Measurements from ENCODE around the gene PSMG3. TPM values are rescaled to one million over a fixed set of nuclear protein-coding genes. Genes with fewer than 3 reads are reported as not detected.

Gene PSMG3
- total RNA-seq, 1 donor from 2014 or later = 79.8 TPM

- no peak overlapping the region for H3K4me3 ChIP-seq (ENCODE audit: low read depth, low read length)
- no peak for TF ChIP-seq CTCF (IDR thresholded peaks at IDR 0.05; ENCODE audit: insufficient read depth, low read length, poor library complexity, severe bottlenecking)
- peaks cover 35% of the 10 kb centered on the region for H3K27me3 ChIP-seq (ENCODE audit: control insufficient read depth, insufficient read depth, low read length)
- DNase-seq (ENCODE audit: low read depth) = no peak
- H3K36me3 ChIP-seq (ENCODE audit: control insufficient read depth, insufficient read depth, low read length) = no peaks in the 10 kb centered on the region
These were observed 25.8 kb upstream of the PSMG3 start for GRCh38 chr7:1595636-1596035.

- H3K4me3 ChIP-seq (ENCODE audit: low read depth, low read length) = no peak overlapping the region
- DNase-seq (ENCODE audit: low read depth) = no peak
- peaks cover 32% of the 10 kb centered on the region for H3K27me3 ChIP-seq (ENCODE audit: control insufficient read depth, insufficient read depth, low read length)
- no peak for TF ChIP-seq CTCF (IDR thresholded peaks at IDR 0.05; ENCODE audit: insufficient read depth, low read length, poor library complexity, severe bottlenecking)
- H3K36me3 ChIP-seq (ENCODE audit: control insufficient read depth, insufficient read depth, low read length) = no peaks in the 10 kb centered on the region
These were observed 25.2 kb upstream of the PSMG3 start for GRCh38 chr7:1595027-1595426.

- DNase-seq (ENCODE audit: low read depth) = no peak
- no peak for TF ChIP-seq CTCF (IDR thresholded peaks at IDR 0.05; ENCODE audit: insufficient read depth, low read length, poor library complexity, severe bottlenecking)
- Histone ChIP-seq H3K36me3 (ENCODE audit: control insufficient read depth, insufficient read depth, low read length) (no peaks in the 10 kb centered on the region), H3K27me3 (ENCODE audit: control insufficient read depth, insufficient read depth, low read length) (peaks cover 32% of the 10 kb centered on the region), H3K4me3 (ENCODE audit: low read depth, low read length) (no peak overlapping the region)
These were observed 24.1 kb upstream of the PSMG3 start for GRCh38 chr7:1593904-1594421.

- TF ChIP-seq CTCF (IDR thresholded peaks at IDR 0.05; ENCODE audit: insufficient read depth, low read length, poor library complexity, severe bottlenecking) = peak; percentile 24
- no peak overlapping the region for H3K4me3 ChIP-seq (ENCODE audit: low read depth, low read length)
- peaks cover 34% of the 10 kb centered on the region for H3K27me3 ChIP-seq (ENCODE audit: control insufficient read depth, insufficient read depth, low read length)
- no peak for DNase-seq (ENCODE audit: low read depth)
- H3K36me3 ChIP-seq (ENCODE audit: control insufficient read depth, insufficient read depth, low read length) = no peaks in the 10 kb centered on the region
These were observed 23.4 kb upstream of the PSMG3 start for GRCh38 chr7:1593091-1593866.

GRCh38 chr7:1592299-1592871 is 22.6 kb upstream of the PSMG3 start:
- no peak for TF ChIP-seq CTCF (IDR thresholded peaks at IDR 0.05; ENCODE audit: insufficient read depth, low read length, poor library complexity, severe bottlenecking)
- H3K36me3 ChIP-seq (ENCODE audit: control insufficient read depth, insufficient read depth, low read length) = no peaks in the 10 kb centered on the region
- no peak for DNase-seq (ENCODE audit: low read depth)
- peaks cover 40% of the 10 kb centered on the region for H3K27me3 ChIP-seq (ENCODE audit: control insufficient read depth, insufficient read depth, low read length)
- H3K4me3 ChIP-seq (ENCODE audit: low read depth, low read length) = no peak overlapping the region

All from kidney epithelial cell (primary cell).